ENCODE data around the gene ANKRD27. TPM values are rescaled to one million over a fixed set of nuclear protein-coding genes. Genes with fewer than 3 reads are reported as not detected.
"Not testable (repeated sequence)": the region's sequence is repeated elsewhere in the genome, so short reads cannot be mapped to it uniquely, and the experiment has no call there.

ANKRD27 gene
- polyA plus RNA-seq, 1 donor from 2014 or later: 24.6 TPM

GRCh38 chr19:32718286-32718685 lies 43.3 kb upstream of the ANKRD27 start:
- H3K9me3 ChIP-seq (ENCODE audit: low read length): no peaks in the 10 kb centered on the region
- no peak overlapping the region for H3K9ac ChIP-seq (ENCODE audit: low read length)
- H4K20me1 ChIP-seq (ENCODE audit: insufficient read depth): no peaks in the 10 kb centered on the region
- H3F3A ChIP-seq (ENCODE audit: insufficient read depth, low read length, poor library complexity, severe bottlenecking): no peaks in the 10 kb centered on the region
- no peak overlapping the region for H2AFZ ChIP-seq (ENCODE audit: low read depth, low read length)
- no peak overlapping the region for H3K4me2 ChIP-seq (ENCODE audit: low read length)
- no peaks in the 10 kb centered on the region for H3K27me3 ChIP-seq (ENCODE audit: insufficient read depth, low read depth, low read length)
- TF ChIP-seq MXI1 (conservative IDR thresholded peaks at IDR 0.05; ENCODE audit: poor library complexity, severe bottlenecking): no peak
- TF ChIP-seq EP300 (conservative IDR thresholded peaks at IDR 0.05; ENCODE audit: poor library complexity, severe bottlenecking): no peak
- no peak for TF ChIP-seq RAD21 (conservative IDR thresholded peaks at IDR 0.05)
- TF ChIP-seq TAF1 (IDR thresholded peaks at IDR 0.05; ENCODE audit: low read depth): no peak
- no peak for TF ChIP-seq POLR2AphosphoS5 (IDR thresholded peaks at IDR 0.05)
- TF ChIP-seq CTCF (IDR thresholded peaks at IDR 0.05; ENCODE audit: poor library complexity, severe bottlenecking): no peak
- no peak for TF ChIP-seq EZH2 (IDR thresholded peaks at IDR 0.05; ENCODE audit: borderline replicate concordance, insufficient read depth, low read length, poor library complexity, severe bottlenecking)
- TF ChIP-seq REST (IDR thresholded peaks at IDR 0.05; ENCODE audit: borderline replicate concordance): no peak
- no peak overlapping the region for H3K27ac ChIP-seq (ENCODE audit: low read length)
- no peaks in the 10 kb centered on the region for H3K36me3 ChIP-seq (ENCODE audit: insufficient read depth, low read length)
- no peaks in the 10 kb centered on the region for H3K79me2 ChIP-seq (replicated peaks; ENCODE audit: insufficient read depth, low read length)
- no peak overlapping the region for H3K4me3 ChIP-seq (ENCODE audit: low read length)
- no peaks in the 10 kb centered on the region for H3K9me2 ChIP-seq (ENCODE audit: insufficient read depth, low read length)

- no peaks in the 10 kb centered on the region for H3K27me3 ChIP-seq (ENCODE audit: insufficient read depth, low read depth, low read length)
- H3K4me3 ChIP-seq (ENCODE audit: low read length): no peak overlapping the region
- H3K36me3 ChIP-seq (ENCODE audit: insufficient read depth, low read length): no peaks in the 10 kb centered on the region
- no peaks in the 10 kb centered on the region for H3K9me2 ChIP-seq (ENCODE audit: insufficient read depth, low read length)
- no peak overlapping the region for H3K4me2 ChIP-seq (ENCODE audit: low read length)
- H3K9ac ChIP-seq (ENCODE audit: low read length): no peak overlapping the region
- TF ChIP-seq POLR2AphosphoS5 (IDR thresholded peaks at IDR 0.05) (no peak), RAD21 (conservative IDR thresholded peaks at IDR 0.05) (no peak), EZH2 (IDR thresholded peaks at IDR 0.05; ENCODE audit: borderline replicate concordance, insufficient read depth, low read length, poor library complexity, severe bottlenecking) (no peak), REST (IDR thresholded peaks at IDR 0.05; ENCODE audit: borderline replicate concordance) (no peak), EP300 (conservative IDR thresholded peaks at IDR 0.05; ENCODE audit: poor library complexity, severe bottlenecking) (no peak), MXI1 (conservative IDR thresholded peaks at IDR 0.05; ENCODE audit: poor library complexity, severe bottlenecking) (no peak), CTCF (IDR thresholded peaks at IDR 0.05; ENCODE audit: poor library complexity, severe bottlenecking) (no peak), TAF1 (IDR thresholded peaks at IDR 0.05; ENCODE audit: low read depth) (no peak), SMC3 (conservative IDR thresholded peaks at IDR 0.05; ENCODE audit: poor library complexity) (no peak)
- no peaks in the 10 kb centered on the region for H3K79me2 ChIP-seq (replicated peaks; ENCODE audit: insufficient read depth, low read length)
- H3F3A ChIP-seq (ENCODE audit: insufficient read depth, low read length, poor library complexity, severe bottlenecking): no peaks in the 10 kb centered on the region
- no peak overlapping the region for H2AFZ ChIP-seq (ENCODE audit: low read depth, low read length)
- H4K20me1 ChIP-seq (ENCODE audit: insufficient read depth): no peaks in the 10 kb centered on the region
- no peaks in the 10 kb centered on the region for H3K9me3 ChIP-seq (ENCODE audit: low read length)
- no peak overlapping the region for H3K27ac ChIP-seq (ENCODE audit: low read length)
These were observed 42.5 kb upstream of the ANKRD27 start for GRCh38 chr19:32717496-32717895.

- H3K9me2 ChIP-seq (ENCODE audit: insufficient read depth, low read length); H3K27me3 ChIP-seq (ENCODE audit: insufficient read depth, low read depth, low read length); H2AFZ ChIP-seq (ENCODE audit: low read depth, low read length); H3K9ac ChIP-seq (ENCODE audit: low read length); H3F3A ChIP-seq (ENCODE audit: insufficient read depth, low read length, poor library complexity, severe bottlenecking); H3K9me3 ChIP-seq (ENCODE audit: low read length); H3K27ac ChIP-seq (ENCODE audit: low read length); H3K79me2 ChIP-seq (replicated peaks; ENCODE audit: insufficient read depth, low read length); H3K4me2 ChIP-seq (ENCODE audit: low read length); H4K20me1 ChIP-seq (ENCODE audit: insufficient read depth); H3K4me3 ChIP-seq (ENCODE audit: low read length); H3K36me3 ChIP-seq (ENCODE audit: insufficient read depth, low read length): not testable (repeated sequence)
These were observed 41.2 kb upstream of the ANKRD27 start for GRCh38 chr19:32716203-32716602.

Measured in neural cell (in vitro differentiated cells).